ENCODE results near the gene PMP22.

The PMP22 gene

GRCh38 chr17:15278380-15278779, 13.3 kb upstream of the PMP22 start:
- intact Hi-C loops (cut with DNase I) = no loop called here
- DNase-seq = no peak

DNA sequence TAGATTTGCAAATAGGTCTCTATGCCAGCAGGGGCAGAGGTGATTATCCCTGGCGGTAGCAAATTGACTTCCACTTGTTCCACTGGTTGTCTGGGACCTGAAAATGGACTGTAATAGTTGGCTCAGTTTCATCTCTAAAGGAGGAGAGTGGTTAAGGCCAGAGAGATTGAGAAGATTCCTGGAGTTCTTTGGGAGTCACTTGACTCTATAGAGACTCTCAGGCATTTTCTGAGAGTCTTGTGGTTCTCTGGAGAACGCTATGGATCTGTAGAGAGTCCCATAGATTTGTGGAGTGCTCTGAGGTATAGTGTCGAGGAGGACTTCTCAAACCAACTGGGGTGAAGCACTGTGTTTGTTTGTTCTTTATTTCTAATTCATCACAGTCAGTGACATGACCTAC, 8.9 kb upstream of the PMP22 start:
- intact Hi-C loops (cut with DNase I) = no loop called here
- no peak for DNase-seq

GRCh38 chr17:15273141-15273793, 8.1 kb upstream of the PMP22 start:
- intact Hi-C loops (cut with DNase I) = no loop called here
- DNase-seq = no peak

DNA sequence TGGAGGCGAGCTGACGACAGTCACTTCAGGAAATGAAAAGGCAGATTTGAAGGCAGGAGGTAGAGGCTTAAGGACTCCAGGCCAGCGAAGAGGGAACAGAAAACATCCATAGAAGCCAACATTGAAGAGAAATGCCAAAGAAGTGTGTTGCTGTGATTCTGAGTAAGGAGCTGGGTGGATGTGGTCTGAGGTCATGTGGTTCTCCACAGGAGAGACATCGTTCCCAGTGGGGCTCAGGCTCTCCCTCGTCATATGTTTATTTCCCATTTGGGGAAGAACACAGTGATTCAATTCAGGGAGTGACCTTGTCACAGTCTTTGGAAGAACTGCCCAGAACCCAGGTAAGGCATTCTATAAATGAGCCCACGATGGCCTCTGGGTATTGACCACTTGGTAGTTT, 6.6 kb upstream of the PMP22 start:
- DNase-seq = no peak
- intact Hi-C loops (cut with DNase I) = no loop called here

DNA sequence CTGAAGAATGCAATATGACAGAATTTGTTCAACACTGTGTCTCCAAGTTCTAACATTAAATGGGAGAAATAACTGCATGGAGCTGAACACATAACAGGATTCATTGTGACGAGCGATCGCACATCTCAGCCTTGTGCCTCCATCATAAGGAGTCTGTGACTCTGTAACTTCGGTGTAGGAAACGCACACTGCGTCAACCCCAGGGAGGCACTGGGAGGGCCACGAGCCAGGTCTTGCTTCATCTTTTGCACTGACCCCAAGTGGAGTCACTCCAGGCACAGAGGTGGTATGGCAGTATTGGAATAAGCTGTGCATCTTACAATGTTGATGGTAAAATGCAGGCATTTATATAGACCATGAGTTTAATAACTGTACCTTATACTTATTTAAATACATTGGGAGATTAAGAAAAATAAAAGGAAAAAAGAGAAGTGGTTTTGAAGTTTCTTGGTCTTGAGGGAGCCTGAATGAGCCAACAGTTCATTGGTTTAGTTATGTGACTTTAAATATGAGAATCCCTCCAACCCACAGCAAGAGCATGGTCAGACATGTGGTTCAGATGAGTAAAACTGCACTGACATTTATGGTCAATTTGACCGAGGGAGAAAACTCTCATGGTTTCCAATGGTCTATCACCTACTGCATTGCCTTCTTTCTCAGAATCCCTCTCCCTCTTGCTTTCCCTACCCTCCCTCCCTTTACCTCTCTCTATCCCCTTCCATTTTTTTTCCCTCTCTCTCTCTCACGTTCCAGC, 5.7 kb upstream of the PMP22 start:
- DNase-seq = no peak
- intact Hi-C loops (cut with DNase I) = no loop called here

GRCh38 chr17:15269780-15270089, 4.6 kb upstream of the PMP22 start:
- no peak for DNase-seq
- intact Hi-C loops (cut with DNase I) = loop anchor here (10.0 kb wide), 1 partner anchor 105 kb away; no protein-coding TSS in a partner anchor

- intact Hi-C loops (cut with DNase I) = loop anchor here (10.0 kb wide), 1 partner anchor 106 kb away; no protein-coding TSS in a partner anchor
- no peak for DNase-seq
Observed at GRCh38 chr17:15269087-15269779, 4.1 kb upstream of the PMP22 start.

DNA sequence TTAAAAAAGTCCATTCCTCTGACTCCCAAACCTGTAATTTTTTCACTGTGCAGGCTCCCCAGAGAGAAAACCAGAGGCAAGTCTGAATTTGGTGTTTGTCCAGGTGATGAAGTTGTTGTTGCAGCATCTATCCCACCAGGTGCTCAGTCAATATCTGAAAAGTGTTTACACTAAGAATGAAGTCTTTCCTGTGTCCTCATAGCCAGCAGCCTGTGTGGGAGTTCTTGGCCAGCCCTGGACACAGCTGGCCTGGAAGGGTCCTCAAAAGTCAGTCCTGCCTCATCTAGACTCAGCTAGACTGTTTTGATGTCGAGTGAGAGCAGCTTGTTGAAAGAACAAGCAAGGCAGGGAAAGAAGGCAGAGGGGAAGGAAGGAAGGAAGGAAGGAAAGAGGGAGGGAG, 3.3 kb upstream of the PMP22 start:
- intact Hi-C loops (cut with DNase I) = loop anchor here (10.0 kb wide), 1 partner anchor 106 kb away; no protein-coding TSS in a partner anchor
- no peak for DNase-seq

- no peak for DNase-seq
- intact Hi-C loops (cut with DNase I) = loop anchor here (10.0 kb wide), 1 partner anchor 107 kb away; no protein-coding TSS in a partner anchor
Observed at GRCh38 chr17:15267996-15268395, 2.9 kb upstream of the PMP22 start.

DNA sequence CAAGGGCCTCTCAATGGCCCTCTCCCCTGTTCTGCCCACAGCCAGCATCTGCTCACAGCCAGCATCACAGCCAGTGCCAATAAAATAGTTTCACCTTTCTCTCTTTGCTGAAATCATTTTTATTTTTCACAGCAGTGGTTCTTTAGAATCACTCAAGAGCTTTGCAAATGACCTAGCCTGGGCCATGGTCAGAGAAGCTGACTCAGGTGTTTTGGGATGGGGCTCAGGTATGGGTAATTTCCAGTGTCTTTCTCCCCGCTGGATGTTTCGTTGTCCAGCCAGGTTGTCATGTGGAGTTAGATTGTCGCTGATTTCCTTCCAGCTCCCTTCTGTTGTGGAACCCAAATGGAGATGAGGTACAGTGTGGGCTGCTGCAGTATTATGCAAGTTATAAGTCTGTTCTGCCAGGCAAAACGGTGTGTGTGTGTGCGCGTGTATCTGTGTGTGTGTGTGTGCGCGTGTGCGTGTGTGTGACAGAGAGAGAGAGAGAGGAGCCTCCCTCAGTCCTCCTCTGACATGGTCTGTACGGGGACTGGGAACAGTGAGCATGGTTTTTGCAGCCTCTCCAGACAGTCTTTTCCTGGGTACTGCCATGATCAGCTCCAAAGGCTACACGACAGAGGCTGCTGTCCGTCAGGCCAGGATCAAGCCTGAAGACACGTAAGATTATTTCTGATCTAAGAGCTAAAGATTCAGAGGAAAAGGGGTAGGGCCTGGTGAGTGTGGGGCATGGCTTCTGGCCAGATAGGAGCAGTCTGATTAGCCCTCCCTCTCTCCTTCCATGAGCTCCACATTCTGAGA, 1.4 kb upstream of the PMP22 start:
- intact Hi-C loops (cut with DNase I) = loop anchor here (10.0 kb wide), 1 partner anchor 108 kb away; no protein-coding TSS in a partner anchor
- DNase-seq = peak in 4 of 10 donors; percentile 23 to 90 (median 58)

DNA sequence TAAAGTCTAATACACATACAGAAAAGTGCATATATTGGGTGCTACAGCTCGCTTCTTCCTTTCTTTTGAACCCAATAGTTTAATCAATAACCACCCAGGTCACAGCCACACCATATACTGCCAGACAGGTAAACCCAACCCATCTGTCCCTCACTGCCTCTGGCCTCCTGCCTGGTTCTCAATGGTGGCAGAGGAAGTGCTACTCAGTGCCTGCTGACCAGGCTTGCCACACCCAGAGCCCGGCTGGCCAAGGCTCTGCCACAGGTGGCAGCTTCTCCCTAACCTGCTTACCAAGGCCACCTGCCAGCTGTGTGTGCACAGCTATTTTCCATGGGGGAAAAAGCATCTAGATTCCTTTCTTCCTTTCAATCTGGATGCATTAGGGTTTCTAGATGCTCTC, 584 bp downstream of the PMP22 start:
- intact Hi-C loops (cut with DNase I) = loop anchor here (10.0 kb wide), 1 partner anchor 110 kb away; no protein-coding TSS in a partner anchor
- DNase-seq = no peak

DNA sequence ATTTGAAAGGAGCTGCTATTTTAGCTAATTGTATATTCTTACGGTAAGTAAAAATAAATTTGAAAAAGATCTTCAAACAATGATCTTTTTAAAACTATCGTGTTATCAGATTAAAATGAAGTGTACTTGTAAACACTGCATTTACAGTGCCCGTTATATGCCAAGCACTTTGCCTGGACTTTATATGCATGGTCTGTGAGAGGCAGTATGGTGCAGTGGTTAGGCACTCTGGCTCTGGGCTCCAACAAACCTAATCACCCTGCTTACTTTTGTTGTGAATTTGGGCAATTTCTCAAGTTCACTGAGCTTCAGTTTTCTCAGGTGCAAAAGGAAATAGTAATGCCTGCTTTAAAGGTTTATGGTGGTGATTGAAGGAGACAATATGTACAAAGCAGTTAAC, 1.4 kb downstream of the PMP22 start:
- intact Hi-C loops (cut with DNase I) = loop anchor here (2.0 to 10.0 kb wide), 2 partner anchors 111 to 193 kb away; no protein-coding TSS in a partner anchor
- no peak for DNase-seq

DNA sequence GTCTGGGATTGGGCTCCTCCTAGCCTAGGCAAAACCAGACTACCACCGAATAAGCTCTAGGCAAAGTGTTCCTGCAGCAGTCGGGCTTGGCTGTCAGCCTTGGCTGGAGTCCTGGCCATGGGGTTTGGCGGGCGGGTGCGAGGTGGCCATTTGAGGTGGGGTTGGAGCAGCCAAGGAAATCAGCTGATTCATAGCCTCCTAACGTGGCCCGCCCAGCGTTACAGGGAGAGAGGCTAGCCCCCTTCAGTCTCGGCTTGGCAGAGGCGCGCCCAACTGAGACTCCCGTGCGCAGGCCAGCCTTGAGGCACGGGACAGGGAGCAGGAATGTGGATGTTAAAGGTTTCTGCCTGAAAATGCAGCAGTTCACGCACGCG, 1.9 kb downstream of the PMP22 start:
- intact Hi-C loops (cut with DNase I) = loop anchor here (2.0 to 10.0 kb wide), 2 partner anchors 112 to 194 kb away; no protein-coding TSS in a partner anchor
- peak; percentile 50 to 95 (median 66) for DNase-seq

DNA sequence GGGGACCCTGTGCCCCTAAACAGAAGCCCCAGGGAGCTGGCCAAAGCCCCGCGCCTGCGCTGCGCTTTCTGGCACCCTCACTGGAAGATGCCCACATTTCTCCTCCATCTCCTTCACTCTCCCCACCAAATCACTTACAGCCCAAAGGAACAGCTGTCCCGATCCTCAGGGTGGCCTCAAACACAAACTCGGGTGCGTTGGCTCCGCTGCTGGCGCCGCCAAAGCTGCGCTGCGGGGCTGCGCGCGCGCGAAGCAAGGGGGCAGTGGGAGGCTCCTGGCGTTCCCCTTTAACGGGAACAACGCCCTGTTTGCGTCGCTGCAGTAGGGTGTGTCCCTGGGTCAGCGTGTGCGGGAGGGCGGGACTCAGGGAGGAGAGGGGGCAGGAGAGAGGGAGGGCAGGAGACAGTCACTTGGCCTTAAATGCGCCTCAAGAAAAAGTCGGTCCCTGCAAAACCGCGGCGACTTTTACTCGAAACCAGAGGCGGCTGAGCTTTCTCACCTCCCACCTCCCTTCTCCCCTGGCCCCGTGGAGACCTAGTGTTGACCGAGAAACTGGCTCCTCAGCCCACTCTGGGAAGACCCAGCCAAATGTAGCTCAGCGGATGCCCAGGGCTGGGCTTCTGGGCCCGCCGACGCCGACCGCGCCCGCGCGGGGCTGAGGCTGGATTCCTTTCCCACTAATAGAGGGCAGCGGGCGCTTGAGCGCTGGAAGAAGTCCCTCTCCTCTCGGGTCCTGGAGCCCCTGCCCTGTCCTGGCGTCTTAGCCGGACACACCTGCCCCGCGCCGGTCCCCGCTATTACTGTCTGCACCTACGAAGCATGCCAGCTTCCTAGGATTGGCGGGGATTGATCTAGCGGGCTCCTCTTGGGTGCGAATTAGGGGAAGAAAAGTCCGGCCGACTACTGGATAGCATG, 2.6 kb downstream of the PMP22 start:
- intact Hi-C loops (cut with DNase I) = loop anchor here (2.0 to 10.0 kb wide), 2 partner anchors 112 to 194 kb away; no protein-coding TSS in a partner anchor
- peak; percentile 70 to 96 (median 80) for DNase-seq

DNA sequence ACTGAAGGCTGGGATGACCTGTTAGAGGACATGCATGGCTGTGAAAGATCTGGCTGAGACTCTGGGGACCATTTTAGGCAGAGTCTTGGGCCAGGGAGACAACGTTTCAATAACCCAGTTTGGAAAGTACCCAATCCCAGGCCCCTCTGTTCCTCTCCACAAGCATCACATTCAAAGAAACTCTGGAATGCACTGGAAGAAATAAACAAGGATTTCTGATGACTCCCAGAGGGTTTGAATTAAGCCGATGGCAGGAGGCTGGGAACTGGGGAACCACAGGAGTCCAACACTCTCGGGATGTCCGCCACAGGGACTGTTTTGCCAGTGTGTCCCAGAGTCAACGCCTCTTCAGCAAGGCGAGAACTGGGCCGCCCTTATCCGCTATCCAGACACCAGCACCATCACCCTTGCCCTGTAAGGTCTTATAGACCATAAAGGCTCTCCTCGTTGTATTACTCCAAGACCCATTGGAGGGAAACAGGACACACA, 3.3 kb downstream of the PMP22 start:
- intact Hi-C loops (cut with DNase I) = loop anchor here (2.0 to 10.0 kb wide), 2 partner anchors 113 to 195 kb away; no protein-coding TSS in a partner anchor
- DNase-seq = peak in 3 of 10 donors; percentile 29 to 88 (median 55)

DNA sequence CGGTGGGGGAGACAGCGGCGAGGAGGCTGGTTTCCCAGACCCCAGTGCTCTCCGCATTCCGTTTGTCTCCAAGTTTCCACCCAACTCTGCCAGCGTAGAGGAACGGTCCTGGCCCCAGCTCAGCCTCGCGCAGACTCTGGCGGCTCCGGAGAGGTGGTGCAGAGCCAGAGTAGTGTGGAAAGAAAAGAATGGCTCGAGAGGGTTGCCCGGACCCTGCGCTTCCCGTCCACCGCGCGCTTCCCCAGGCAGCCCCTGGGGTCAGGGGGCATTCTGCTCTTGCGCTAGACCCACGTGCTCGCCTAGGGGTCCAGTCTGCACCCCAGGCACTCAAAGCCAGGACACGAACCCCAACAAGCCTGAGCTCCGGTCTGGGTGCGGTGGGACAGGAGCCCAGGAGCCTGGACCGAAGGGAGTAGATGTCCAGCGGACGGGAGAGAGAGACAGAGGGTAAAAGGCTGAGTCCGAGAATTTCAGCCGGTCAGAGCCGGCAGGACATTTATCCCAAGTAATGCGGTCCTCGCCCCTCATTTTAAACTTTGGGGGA, 3.8 kb downstream of the PMP22 start:
- peak; percentile 47 to 94 (median 66) for DNase-seq
- intact Hi-C loops (cut with DNase I) = loop anchor here (10.0 kb wide), 1 partner anchor 113 kb away; no protein-coding TSS in a partner anchor

GRCh38 chr17:15260376-15261257, 4.5 kb downstream of the PMP22 start:
- peak; percentile 77 to 98 (median 81) for DNase-seq
- intact Hi-C loops (cut with DNase I) = loop anchor here (1.0 to 10.0 kb wide), 2 partner anchors 114 to 243 kb away; no protein-coding TSS in a partner anchor
